Measurements from ENCODE around the gene GTF3C1.
"Not testable (repeated sequence)": the region's sequence is repeated elsewhere in the genome, so short reads cannot be mapped to it uniquely, and the experiment has no call there.

Gene GTF3C1

DNA sequence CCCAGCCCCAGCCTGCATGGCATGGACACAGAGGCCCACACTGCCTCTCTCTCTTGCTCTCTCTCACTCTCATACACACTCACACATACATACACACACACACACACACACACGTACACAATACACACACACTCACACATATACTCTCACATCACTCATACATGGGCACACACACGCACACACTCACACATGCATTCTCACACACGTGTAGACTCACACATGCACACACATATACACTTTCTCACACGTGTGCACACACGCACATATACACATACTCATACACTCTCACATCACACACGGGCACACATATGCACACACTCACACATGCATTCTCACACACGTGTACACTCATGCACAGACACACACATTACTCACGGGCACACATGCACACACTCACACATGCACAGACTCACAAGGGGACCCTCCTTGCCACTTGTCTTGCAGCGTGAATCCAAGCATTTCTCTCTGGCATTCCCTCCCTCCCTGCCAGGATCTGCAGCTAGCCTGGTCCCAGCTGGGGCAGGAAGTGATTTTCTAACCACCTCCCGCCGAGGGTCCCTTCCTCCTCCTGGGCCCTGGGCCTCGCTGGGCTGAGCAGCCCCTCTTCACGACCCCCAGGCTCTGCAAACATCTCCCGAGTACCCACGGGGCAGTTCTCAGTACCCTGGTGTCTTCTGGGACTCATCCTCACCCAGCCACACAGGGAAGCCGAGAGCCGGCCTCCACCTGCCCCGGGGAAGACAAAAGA is 110.3 kb downstream of the GTF3C1 start:
- DNase-seq: no peak

DNA sequence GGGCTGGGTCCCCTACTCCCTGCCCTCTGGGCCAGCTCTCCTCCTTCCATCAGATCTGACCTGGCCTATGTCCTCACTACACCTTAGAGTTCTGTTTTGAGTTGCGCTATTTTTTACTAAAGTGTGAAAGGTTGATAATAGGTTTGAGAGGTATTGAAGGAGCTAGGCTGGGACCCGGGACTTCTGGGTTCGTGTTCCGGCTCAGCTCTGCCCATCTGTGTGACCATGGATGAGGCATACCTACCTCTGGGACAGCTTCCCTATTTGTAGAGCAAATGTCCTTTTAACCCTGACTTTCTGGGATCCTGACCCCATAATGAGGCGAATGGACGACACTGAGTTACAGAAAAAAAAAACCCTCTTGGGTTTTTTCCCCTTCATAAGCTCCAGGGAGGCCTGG is 111.8 kb downstream of the GTF3C1 start:
- DNase-seq: no peak

DNA sequence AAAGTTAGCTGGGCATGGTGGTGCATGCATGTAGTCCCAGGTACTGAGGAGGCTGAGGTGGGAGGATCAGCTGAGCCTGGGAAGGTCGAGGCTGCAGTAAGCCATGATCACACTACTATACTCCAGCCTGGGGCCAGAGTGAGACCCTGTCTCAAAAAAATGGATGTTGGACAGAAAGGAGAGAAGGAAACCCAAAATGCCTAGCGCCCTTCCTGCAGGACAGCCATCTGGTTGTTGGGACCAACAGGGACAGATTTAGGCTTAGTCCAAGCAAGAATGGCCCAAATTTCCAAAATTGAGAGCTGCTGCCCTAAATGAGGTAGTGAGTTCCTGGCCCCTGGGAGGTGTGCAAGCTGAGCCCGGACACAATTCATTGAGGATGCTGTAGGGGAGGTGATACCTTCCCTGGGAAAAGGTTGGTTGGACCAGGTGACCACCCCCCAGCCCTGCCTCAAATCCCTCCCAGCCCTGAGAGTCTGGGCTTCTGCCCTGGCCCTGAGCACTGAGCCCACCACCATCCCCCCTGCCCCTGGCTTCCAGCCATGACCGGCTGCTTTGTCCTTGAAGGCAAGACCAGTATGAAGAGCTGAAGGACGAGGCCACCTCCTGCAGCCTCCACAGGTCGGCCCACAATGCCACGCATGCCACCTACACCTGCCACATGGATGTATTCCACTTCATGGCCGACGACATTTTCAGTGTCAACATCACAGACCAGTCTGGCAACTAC is 112.6 kb downstream of the GTF3C1 start:
- DNase-seq: no peak

DNA sequence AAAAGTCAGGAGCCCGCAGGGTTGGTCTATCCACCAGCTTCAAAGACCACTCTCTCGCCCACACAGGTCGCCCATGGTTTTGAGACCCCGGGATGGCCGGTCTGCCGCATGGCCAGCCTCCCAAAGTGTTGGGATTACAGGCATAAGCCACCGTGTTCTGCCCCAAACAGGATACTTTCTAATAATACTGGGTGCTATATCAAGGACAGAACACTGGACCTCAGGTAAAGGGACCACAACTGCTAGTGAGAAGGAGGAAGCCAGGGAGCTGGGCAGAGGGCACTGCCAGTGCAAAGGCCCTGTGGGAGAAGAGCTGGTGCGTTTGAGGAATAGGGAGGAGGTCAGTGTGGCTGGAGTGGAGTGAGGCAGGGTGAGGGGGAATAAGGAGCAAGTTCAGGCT is 113.6 kb downstream of the GTF3C1 start:
- DNase-seq: no peak

DNA sequence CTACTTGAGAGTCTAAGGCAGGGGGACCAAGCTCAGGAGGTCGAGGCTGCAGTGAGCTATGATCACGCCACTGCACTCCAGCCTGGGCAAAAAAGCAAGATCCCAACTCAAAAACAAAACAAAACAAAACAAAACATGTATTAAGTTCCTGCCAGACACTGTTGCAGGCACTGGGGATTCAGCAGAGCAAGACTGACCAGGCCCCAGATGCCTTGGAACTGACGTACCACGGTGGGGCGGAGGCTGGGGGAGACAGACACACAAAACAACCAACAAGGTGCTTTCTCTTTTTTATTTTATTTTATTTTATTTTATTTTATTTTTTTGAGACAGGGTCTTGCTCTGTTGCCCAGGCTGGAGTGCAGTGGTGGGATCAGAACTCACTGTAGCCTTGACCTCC is 114.6 kb downstream of the GTF3C1 start:
- DNase-seq: not testable (repeated sequence)

DNA sequence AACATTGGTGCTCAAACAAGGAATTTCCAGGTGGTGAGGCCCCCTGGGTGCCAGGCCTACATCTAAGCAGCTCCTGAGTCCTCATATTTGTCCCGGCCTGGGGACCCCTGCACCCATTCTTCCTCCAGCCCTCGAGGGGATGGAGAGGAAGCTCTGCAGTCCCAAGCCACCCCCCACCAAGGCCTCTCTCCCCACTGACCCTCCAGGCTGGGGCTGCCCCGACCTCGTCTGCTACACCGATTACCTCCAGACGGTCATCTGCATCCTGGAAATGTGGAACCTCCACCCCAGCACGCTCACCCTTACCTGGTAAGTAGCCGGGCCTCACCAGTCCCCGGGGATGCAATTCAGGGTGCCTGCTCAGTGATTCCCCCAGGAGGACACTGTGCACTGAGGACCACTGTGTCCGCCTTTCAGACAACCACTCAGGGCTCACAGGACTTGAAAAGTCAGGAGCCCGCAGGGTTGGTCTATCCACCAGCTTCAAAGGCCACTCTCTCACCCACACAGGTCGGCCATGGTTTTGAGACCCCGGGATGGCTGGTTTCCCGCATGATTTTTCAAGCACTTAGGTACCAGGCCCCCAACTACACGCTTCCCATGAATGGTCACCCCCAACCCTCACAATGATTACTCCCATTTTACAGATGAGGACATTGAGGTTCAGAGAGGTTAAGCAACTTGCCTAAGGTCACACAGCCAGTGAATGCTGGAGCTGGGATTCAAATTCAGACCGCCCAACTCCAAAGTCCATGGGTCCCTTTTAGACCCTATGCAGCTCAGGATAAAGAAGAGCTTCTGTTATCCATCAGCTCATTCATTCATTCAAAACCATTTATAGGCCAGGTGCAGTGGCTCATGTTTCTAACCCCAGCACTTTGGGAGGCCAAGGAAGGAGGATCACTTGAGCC is 115.3 kb downstream of the GTF3C1 start:
- no peak for DNase-seq

DNA sequence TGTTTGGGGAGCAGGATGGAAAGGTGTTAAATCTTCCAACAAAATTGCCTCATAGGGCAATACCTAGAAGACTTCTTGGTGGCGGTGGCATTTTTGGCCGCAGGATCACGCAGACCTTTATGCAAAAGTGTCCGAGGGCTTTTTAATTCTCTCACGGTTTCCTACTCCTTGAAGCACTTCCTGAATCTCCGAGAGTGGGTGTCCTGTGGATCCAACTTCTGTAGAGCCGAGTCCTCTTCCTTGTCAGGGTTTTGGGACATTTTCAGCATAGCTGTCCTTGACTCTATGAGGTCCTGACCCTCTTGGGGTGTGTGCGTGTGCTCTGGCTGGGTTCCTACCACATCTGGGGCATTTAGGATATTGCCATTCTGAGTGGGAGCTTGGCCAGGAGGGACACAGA is 116.1 kb downstream of the GTF3C1 start:
- no peak for DNase-seq

DNA sequence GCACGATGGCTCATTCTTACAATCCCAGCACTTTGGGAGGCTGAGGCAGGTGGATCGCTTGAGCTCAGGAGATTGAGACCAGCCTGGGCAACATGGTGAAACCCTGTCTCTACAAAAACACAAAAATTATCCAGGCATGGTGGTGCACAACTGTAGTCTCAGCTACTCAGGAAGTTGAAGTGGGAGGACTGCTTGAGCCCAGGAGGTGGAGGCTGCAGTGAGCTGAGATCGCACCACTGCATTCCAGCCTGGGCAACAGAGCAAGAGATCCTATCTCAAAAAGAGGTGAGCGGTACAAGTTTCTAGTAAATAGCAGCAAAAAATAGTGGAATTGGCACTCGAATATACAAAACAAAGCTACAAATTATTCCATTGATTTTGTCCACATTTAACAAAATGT is 116.5 kb downstream of the GTF3C1 start:
- not testable (repeated sequence) for DNase-seq

DNA sequence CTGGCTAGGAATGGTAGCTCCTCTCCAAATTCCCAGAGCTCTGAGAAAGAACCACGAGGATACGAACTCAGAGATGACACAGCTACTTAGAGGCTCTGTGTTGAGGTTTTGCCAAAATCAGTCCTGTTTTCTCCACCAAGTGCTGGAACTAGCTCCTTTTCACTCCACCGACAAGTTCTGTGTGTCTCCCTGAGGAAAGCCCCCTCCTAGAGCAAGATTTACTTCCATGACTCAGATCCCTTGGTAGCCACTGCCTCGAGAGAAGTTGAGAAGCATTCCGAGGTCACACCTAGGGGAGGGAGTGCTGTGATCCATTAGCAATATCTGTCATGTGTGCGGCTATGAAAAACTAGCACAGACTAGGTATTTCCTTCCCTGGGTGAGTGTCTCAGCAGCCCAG is 117.2 kb downstream of the GTF3C1 start:
- no peak for DNase-seq

DNA sequence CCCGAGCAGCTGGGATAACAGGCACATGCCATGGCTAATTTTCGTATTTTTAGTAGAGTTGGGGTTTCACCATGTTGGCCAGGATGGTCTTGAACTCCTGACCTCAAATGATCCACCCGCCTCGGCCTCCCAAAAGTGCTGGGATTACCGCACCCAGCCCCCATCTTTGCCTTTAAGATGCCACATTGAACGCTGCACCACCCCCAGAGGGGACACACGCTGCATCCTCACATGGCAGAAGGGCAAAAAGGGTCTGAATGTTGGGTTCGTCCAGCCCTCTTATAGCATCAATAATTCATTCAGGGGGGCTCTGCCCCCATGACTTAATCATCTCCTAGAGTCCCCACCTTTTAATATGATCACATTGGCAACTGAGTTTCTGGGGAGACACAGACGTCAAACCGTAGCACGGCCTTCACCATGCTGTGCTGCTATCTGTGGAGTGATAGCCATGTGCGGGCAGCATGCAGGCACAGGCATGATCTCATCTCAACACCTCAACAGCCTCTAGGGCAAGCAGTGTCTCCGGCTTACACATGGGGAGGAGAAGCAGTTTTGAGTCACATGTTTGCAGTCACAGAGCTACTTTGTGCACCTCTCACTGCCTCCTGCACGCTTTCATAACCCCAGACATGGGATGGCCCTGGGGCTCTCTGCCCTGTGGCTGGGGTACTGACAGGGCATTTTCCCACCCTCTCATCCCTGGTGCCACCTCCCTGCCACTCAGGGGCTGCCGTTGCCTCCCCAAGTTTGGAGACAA is 117.8 kb downstream of the GTF3C1 start:
- no peak for DNase-seq

DNA sequence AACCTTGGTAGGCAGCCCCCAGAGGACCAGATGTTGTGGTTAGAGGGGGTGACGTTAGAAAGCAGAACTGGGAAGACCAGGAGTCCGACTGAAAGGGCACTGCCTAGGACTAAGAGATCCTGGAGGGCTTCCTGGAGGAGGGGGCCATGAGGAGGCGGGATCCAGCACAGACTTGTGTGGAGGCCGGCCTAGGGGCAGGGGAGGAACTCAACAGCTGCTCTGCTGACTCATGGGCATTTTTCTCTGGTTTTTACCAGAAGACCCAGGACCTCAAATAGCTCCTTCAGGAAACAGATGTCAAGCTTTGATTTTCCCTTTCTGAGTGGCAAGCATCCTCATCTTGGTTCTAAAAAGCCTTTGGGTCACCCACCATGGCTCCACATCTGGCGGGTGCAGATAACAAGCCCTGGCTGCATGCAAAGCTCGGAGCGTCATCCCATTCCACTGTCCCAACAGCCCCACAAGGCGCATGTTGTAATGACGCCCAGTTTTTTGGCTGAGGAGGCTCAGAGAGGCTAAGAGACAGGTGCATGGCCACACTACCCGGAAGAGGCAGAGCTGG is 118.7 kb downstream of the GTF3C1 start:
- no peak for DNase-seq

DNA sequence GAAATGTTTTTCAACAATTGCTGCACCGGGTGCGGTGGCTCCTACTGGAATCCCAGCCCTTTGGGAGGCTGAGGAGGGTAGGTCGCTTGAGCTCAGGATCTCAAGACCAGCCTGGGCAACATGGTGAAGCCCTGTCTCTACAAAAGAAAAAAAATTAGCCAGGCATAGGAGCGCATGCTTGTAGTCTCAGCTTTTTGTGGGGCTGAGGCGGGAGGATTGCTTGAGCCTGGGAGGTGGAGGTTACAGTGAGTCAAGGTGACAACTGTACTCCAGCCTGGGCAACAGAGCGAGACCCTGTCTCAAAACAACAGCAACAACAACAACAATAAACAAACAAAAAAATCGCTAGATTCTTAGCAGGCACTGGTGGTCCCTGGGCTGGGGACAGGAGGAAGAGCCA is 119.2 kb downstream of the GTF3C1 start:
- no peak for DNase-seq

DNA sequence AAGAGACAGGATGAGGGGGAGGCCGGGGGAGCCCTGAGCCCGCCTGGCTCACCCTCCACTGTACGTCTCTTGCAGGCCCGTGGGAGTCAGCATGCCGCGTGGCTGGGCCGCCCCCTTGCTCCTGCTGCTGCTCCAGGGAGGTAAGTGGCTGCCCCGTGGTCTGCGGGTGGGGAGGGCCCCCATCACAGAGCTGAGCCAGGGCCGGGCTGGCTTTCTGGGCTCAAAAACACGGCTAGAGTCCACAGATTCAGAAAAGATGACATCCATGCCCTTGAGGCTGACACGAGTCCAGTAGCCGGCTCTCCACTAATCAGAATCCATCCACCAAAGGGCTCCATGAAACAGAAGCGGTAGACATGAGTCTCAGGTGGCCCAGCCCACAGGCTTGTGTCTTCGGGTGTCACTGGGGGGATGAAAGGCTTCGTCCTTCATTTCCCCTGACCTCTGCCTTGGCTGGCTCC is 119.7 kb downstream of the GTF3C1 start:
- DNase-seq: no peak

DNA sequence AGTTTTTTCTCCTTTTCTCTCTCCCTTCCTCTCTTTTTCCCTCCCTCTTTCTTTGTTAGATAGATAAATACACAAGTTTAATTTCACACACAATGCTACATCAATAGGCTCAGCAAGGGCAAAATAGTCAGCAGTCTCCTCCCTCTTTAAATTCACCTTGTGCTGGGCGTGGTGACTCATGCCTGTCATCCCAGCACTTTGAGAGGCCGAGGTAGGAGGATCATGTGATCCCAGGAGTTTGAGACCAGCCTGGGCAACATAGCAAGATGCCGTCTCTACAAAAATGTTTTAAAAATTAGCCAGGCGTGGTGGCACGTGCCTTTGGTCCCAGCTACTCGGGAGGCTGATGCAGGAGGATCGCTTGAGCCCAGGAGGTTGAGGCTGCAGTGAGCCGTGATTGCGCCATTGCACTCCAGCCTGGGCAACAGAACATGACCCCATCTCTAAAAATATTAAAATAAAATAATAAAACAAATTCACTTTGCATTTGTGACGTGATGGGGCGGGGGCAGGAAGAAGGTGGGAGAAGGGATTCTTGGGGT is 120.3 kb downstream of the GTF3C1 start:
- no peak for DNase-seq

DNA sequence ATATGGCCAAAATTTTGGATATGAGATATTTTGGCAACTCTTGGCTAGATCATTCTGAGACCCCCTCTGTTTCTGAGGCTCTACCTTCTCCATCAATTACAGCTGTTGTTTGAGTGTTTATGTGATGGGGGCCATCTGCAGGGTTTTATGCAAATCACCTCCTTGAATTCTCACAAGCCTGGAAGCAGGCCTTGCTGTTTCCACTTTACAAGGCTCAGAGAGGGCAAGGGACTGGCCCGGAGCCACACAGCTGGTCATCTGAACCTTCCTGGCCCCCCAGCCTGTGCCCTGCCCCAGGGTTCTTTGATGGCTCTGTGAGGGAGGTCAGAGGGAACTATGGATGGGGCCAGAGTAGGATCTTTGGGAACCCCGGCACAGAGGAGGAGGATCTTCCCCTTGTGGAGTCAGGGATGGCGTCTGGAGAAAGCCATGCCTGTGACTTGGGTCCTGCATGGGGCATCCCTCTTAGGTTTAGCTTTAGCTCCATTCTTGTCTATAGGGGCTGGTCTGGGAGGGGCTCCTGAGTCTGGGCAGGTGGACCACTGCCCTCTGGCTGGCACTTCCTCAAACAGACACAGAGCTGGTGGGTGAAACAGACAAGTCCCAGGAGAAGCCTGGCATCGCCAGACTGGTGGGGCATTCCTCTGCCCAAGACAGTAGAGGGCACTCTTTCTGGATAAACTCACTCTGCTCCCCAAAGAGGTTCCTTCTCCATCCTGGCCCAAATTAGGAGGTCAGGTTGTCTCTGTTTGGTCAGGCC is 121.5 kb downstream of the GTF3C1 start:
- DNase-seq: no peak

DNA sequence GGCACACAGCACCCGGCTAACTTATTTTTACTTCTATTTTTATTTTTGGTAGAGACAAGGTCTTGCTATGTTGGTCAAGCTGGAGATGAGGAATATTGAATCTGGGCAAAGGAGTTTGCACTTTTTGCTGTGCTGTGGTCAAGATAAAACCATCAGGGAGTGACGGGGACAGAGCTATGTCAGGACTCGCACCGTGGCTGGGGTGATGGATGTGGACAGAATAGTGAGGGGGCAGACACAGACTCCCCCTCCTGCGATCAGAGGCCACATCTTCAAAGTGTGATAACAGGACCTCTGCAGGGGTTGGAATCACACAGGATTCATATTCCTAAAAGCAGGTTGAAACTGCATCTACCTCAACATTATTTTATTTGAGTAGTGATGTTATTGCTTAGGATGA is 122.2 kb downstream of the GTF3C1 start:
- no peak for DNase-seq

DNA sequence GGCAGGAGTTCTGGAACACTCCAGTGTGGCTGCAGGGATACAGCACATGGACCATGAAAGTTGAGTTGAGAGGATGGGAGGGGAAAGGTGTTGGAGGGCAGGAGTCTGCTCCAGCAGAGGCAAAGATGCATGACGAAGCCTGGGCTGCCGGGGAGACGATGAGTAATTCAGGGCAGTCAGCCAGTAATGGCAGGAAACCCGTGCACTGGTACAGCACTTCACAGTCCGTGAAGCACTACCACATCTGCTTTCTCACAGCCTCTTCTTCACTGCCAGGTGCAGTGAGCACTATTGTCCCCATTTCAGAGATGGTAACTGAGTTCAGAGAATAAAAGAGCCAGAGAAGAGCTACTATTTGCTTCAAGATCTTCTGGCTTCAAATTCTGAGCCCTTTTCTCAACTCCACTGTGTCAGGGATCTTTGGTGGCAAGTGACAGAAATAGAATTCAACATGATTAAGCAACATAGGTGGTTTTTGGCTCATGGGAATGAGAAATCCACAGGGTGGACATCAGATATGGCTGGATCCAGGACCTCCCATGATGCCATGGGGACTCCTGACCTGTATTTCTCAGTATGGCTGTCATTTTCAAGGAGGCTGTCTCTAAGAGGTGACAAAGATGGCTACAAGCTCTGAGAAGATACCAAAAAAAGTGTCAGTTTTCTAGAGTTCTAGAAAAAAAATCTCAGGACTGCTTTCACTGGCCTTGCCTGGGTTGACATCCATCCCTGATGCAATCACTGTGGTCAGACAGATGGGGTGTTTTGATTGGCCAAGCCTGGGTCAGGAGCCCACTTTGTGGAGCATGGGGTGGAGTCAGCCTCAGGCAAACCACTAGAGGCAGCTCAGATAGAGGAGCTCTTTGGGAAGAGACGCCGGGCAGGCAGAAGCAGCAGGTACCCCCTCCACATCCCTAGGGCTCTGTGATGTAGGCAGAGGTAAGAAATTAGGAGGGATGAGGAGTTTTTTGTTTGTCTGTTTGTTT is 123.0 kb downstream of the GTF3C1 start:
- no peak for DNase-seq

DNA sequence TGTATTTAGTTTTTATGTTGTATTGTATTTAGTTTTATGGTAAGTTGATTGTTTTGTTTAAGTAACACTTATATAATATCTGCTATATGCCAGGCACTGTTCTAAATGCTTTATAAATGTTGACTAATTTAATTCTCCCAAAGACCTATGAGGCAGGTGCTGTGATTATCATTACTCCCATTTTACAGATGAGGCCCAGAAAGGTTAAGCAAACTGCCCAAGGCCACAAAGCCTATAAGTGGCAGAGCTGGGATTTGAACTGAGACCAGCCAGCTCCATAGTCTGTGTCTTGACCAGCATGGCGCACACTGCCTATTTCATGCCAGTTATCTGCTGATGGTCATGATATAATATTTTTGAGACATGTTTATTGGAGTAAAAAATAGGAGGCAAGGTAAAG is 123.8 kb downstream of the GTF3C1 start:
- DNase-seq: no peak

DNA sequence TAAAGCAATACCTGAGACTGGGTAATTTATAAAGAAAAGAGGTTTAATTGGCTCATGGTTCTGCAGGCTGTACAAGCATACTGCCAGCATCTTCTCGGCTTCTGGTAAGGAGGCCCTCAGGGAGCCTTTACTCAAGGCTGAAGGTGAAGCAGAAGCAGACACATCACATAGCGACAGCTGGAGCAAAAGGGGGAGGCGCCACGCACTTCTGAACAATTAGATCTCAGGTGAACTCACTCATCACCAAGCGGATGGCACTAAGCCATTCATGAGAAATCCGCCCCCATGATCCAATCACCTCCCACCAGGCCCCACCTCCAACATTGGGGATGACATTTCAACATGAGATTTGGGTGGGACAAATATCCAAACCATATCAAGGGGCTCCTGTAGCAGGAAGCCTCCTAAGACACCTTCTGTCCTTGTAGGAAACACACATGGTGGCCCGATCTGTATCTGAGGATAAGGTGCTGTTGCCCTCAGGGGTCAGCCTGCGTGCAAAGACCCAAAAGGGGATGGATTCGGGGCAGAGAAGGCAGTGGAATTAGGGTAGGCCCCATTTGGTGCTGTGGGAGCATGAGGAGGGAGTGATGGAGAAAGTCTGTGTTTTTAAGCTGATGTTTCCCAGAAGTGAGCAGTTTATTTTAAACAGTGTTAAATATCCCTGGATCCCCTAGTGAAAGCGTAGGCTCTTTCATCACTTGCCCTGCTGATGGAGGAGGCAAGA is 124.8 kb downstream of the GTF3C1 start:
- no peak for DNase-seq
